Panc1 (cell line): ENCODE measurements around the gene DNER. TPM values are rescaled to one million over a fixed set of nuclear protein-coding genes. Genes with fewer than 3 reads are reported as not detected.

Experiments
- ATAC-seq: fragments of 200-7000 bp; cut with Tn5 transposase; 2 replicates; pipeline ENCODE4 v1.9.1; 2020; ENCODE audit warnings: mild to moderate bottlenecking, moderate library complexity
- BruUV-seq: library from RNA; stranded (reverse); fragments of 400-500 nt; replicated peaks from 2 replicates; lab custom pipeline; 2021; lab: Mats Ljungman, UMichigan
- CTCF ChIA-PET: fragments of 300-600 bp; sonication (Branson Sonifier 250); formaldehyde crosslinking; loops from one replicate; lab custom pipeline; 2022; ENCODE audit warnings: antibody characterized with exemption; lab: Charles Lee
- POLR2A ChIA-PET: fragments of 300-600 bp; sonication (Branson Sonifier 250); formaldehyde crosslinking; loops from one replicate; lab custom pipeline; 2022; ENCODE audit warnings: antibody characterized with exemption; lab: Charles Lee
- DNase-seq: peaks from one replicate; pipeline ENCODE4 v3.0.0-alpha.2; 2010; ENCODE audit warnings: low read depth, low spot score
- H3K27ac ChIP-seq: 2 replicates; pipeline ENCODE4 v1.5.1; 2011; ENCODE audit warnings: mild to moderate bottlenecking, low read length, inconsistent platforms
- H3K27me3 ChIP-seq: fragments of 200-500 bp; sonication (Bioruptor generic); 2 replicates; pipeline ENCODE4 v1.6.0; 2014; ENCODE audit warnings: low read length, inconsistent platforms; ENCODE audit not compliant: control insufficient read depth, insufficient read depth
- H3K36me3 ChIP-seq: fragments of 200-500 bp; sonication (Bioruptor generic); 2 replicates; pipeline ENCODE4 v1.5.1; 2014; ENCODE audit warnings: inconsistent platforms, mild to moderate bottlenecking, low read length, moderate library complexity; ENCODE audit not compliant: control insufficient read depth, insufficient read depth
- H3K4me1 ChIP-seq: 2 replicates; pipeline ENCODE4 v1.5.1; 2011; ENCODE audit warnings: inconsistent platforms, mild to moderate bottlenecking, low read length, moderate library complexity; ENCODE audit not compliant: control insufficient read depth, insufficient read depth
- H3K4me3 ChIP-seq, 2 experiments: 2 replicates each; pipeline ENCODE4 v1.5.1; 2011 to 2012; ENCODE audit warnings: low read depth in 2 of 2, low read length in 2 of 2, mild to moderate bottlenecking in 2 of 2, inconsistent platforms in 1 of 2, moderate library complexity in 1 of 2
- H3K9me3 ChIP-seq: fragments of 200-500 bp; sonication (Bioruptor generic); 2 replicates; pipeline ENCODE4 v1.5.1; 2014; ENCODE audit warnings: low read depth, mild to moderate bottlenecking, inconsistent platforms, low read length, moderate library complexity; ENCODE audit not compliant: control insufficient read depth, insufficient read depth
- POLR2AphosphoS5 ChIP-seq: IDR thresholded peaks from 2 replicates; pipeline ENCODE4 v1.6.1; 2012; ENCODE audit warnings: mild to moderate bottlenecking, low read depth, low read length, moderate library complexity
- SIN3A ChIP-seq: IDR thresholded peaks from 2 replicates; pipeline ENCODE4 v1.6.1; 2012; ENCODE audit warnings: low read depth, mild to moderate bottlenecking, low read length, moderate library complexity, borderline replicate concordance; ENCODE audit not compliant: insufficient read depth
- TCF7L2 ChIP-seq: IDR thresholded peaks from 2 replicates; pipeline ENCODE4 v1.6.1; 2011; ENCODE audit warnings: mild to moderate bottlenecking, low read depth, low read length, inconsistent platforms
- in situ Hi-C: cut with HindIII; loops from 2 replicates; pipeline ENCODE4 v1.10.0; 2016; ENCODE audit warnings: low sequenced_read_pairs, low pct_unique_long_range_greater_than_20kb
- intact Hi-C: fragments of 100-400 bp; cut with micrococcal nuclease; formaldehyde crosslinking; loops from one replicate; pipeline ENCODE4 v1.10.0; 2022; ENCODE audit not compliant: unreplicated experiment
- total RNA-seq: library from RNA; stranded (reverse); gene quantifications from one replicate; pipeline ENCODE4 v1.2.1, GENCODE V29; 2021; ENCODE audit not compliant: unreplicated experiment
- TF ChIP-seq, protein P1 (sequence below), 2 experiments: IDR thresholded peaks; 2 replicates each; pipeline ENCODE4 v1.6.1; 2011 to 2012; ENCODE audit warnings: low read depth in 2 of 2, control low read depth in 1 of 2, low read length in 1 of 2, mild to moderate bottlenecking in 1 of 2, moderate library complexity in 1 of 2; ENCODE audit not compliant: insufficient read depth in 1 of 2
- TF ChIP-seq, protein P2 (sequence below): fragments of 450-650 bp; IDR thresholded peaks from 2 replicates; pipeline ENCODE4 v1.5.1; 2017; ENCODE audit warnings: mild to moderate bottlenecking

The DNER gene
- total RNA-seq, 1 experiment from 2014 or later: 0.31 TPM

DNA sequence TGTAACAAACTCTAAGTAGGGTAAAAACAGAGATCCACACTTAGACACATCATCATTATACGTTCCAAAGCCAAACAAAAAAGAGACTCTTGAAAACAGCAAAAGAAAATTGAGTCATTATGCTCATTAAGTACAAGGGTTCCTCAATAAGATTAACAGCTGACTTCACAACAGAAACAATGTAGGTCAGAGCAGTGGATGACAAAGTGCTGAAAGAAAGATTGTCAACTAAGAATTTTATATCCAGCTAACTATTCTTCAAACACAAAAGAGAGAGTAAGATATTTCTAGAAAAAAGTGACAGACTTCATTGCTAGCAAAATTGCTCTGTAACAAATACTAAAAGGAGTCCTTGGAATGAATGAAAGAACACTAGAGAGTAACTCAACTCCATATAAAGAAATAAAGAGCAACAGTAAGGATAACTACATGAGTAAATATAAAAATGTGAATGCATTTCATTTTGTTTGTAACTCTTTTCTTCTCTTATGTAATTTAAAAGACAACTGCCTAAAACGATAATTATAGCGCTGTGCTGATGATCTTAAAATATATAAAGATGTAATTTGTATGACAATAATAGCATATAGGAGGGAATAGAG, 23.8 kb upstream of the DNER start:
- intact Hi-C loops: no loop called here
- no TSS peak for BruUV-seq

DNA sequence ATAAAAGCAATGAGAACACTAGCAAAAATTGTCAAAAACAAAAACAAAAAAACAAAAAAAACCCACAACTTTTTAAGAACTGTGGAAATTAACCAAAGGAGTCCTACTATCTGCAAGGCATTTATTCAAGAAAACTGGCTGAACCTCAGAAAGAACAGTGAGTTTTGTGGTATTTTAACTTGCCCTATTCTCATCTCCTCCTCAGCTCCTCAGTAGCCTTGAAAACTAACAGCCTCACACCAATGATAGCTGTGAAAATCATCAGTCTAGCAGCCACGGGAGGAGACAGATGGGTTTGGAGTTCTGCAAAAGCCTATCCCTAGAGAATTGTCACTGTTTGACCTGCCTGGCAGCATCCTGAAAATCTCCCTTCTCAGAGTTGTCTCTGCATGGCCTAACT, 20.1 kb upstream of the DNER start:
- no TSS peak for BruUV-seq
- TF ChIP-seq, protein P1, sequence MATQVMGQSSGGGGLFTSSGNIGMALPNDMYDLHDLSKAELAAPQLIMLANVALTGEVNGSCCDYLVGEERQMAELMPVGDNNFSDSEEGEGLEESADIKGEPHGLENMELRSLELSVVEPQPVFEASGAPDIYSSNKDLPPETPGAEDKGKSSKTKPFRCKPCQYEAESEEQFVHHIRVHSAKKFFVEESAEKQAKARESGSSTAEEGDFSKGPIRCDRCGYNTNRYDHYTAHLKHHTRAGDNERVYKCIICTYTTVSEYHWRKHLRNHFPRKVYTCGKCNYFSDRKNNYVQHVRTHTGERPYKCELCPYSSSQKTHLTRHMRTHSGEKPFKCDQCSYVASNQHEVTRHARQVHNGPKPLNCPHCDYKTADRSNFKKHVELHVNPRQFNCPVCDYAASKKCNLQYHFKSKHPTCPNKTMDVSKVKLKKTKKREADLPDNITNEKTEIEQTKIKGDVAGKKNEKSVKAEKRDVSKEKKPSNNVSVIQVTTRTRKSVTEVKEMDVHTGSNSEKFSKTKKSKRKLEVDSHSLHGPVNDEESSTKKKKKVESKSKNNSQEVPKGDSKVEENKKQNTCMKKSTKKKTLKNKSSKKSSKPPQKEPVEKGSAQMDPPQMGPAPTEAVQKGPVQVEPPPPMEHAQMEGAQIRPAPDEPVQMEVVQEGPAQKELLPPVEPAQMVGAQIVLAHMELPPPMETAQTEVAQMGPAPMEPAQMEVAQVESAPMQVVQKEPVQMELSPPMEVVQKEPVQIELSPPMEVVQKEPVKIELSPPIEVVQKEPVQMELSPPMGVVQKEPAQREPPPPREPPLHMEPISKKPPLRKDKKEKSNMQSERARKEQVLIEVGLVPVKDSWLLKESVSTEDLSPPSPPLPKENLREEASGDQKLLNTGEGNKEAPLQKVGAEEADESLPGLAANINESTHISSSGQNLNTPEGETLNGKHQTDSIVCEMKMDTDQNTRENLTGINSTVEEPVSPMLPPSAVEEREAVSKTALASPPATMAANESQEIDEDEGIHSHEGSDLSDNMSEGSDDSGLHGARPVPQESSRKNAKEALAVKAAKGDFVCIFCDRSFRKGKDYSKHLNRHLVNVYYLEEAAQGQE (IDR thresholded peaks at IDR 0.05; ENCODE audit: insufficient read depth in 1 of 2, low read depth in 2 of 2, low read length in 1 of 2): no peak
- TF ChIP-seq SIN3A (no peak), POLR2AphosphoS5 (no peak), TCF7L2 (no peak)
- TF ChIP-seq, protein P2, sequence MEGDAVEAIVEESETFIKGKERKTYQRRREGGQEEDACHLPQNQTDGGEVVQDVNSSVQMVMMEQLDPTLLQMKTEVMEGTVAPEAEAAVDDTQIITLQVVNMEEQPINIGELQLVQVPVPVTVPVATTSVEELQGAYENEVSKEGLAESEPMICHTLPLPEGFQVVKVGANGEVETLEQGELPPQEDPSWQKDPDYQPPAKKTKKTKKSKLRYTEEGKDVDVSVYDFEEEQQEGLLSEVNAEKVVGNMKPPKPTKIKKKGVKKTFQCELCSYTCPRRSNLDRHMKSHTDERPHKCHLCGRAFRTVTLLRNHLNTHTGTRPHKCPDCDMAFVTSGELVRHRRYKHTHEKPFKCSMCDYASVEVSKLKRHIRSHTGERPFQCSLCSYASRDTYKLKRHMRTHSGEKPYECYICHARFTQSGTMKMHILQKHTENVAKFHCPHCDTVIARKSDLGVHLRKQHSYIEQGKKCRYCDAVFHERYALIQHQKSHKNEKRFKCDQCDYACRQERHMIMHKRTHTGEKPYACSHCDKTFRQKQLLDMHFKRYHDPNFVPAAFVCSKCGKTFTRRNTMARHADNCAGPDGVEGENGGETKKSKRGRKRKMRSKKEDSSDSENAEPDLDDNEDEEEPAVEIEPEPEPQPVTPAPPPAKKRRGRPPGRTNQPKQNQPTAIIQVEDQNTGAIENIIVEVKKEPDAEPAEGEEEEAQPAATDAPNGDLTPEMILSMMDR: no peak
- H3K27me3 ChIP-seq: no peaks in the 10 kb centered on the region
- H3K9me3 ChIP-seq: peaks cover 18% of the 10 kb centered on the region; the same call in 1 of the 2 replicates
- no peaks in the 10 kb centered on the region for H3K36me3 ChIP-seq
- DNase-seq (no peak), ATAC-seq (no peak)
- CTCF ChIA-PET: no interaction called here
- intact Hi-C loops: no loop called here
- H3K4me1 ChIP-seq: no peaks in the 10 kb centered on the region
- no peak overlapping the region for H3K27ac ChIP-seq
- POLR2A ChIA-PET: no interaction called here
- in situ Hi-C loops: no loop called here
- no peak overlapping the region for H3K4me3 ChIP-seq

More for the DNA sequence above, 23.8 kb upstream of the DNER start:
- ATAC-seq (no peak), DNase-seq (no peak)
- H3K27me3 ChIP-seq: no peaks in the 10 kb centered on the region
- CTCF ChIA-PET: no interaction called here
- H3K36me3 ChIP-seq: no peaks in the 10 kb centered on the region
- H3K4me3 ChIP-seq: no peak overlapping the region
- POLR2A ChIA-PET: no interaction called here
- in situ Hi-C loops: no loop called here
- H3K27ac ChIP-seq: no peak overlapping the region
- TF ChIP-seq TCF7L2 (no peak), POLR2AphosphoS5 (no peak), SIN3A (no peak)
- TF ChIP-seq, protein P1 (IDR thresholded peaks at IDR 0.05; ENCODE audit: insufficient read depth in 1 of 2, low read depth in 2 of 2, low read length in 1 of 2): no peak
- TF ChIP-seq, protein P2: no peak
- peaks cover 18% of the 10 kb centered on the region; the same call in 1 of the 2 replicates for H3K9me3 ChIP-seq
- no peaks in the 10 kb centered on the region for H3K4me1 ChIP-seq
